ENCODE data around the gene LRRC27.

- TF ChIP-seq, protein P1, sequence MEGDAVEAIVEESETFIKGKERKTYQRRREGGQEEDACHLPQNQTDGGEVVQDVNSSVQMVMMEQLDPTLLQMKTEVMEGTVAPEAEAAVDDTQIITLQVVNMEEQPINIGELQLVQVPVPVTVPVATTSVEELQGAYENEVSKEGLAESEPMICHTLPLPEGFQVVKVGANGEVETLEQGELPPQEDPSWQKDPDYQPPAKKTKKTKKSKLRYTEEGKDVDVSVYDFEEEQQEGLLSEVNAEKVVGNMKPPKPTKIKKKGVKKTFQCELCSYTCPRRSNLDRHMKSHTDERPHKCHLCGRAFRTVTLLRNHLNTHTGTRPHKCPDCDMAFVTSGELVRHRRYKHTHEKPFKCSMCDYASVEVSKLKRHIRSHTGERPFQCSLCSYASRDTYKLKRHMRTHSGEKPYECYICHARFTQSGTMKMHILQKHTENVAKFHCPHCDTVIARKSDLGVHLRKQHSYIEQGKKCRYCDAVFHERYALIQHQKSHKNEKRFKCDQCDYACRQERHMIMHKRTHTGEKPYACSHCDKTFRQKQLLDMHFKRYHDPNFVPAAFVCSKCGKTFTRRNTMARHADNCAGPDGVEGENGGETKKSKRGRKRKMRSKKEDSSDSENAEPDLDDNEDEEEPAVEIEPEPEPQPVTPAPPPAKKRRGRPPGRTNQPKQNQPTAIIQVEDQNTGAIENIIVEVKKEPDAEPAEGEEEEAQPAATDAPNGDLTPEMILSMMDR (conservative IDR thresholded peaks at IDR 0.05; ENCODE audit: low read depth, low read length): no peak
- TF ChIP-seq EZH2 (IDR thresholded peaks at IDR 0.05; ENCODE audit: low read length, unreplicated experiment) (no peak), EZH2phosphoT487 (IDR thresholded peaks at IDR 0.05; ENCODE audit: borderline replicate concordance, low read length) (no peak)
Measured at GRCh38 chr10:132406181-132406580, 74.2 kb downstream of the LRRC27 start.
